Fibroblast of pulmonary artery (primary cell): ENCODE results near the gene RAB30.

Experiments
- DNase-seq: peaks from one replicate; pipeline ENCODE4 v3.0.0-alpha.2; 2010; ENCODE audit warnings: low read depth
- H3K4me3 ChIP-seq: replicated peaks from 2 replicates; pipeline ENCODE4 v1.5.1; 2011; ENCODE audit warnings: low read depth, mild to moderate bottlenecking, control low read depth, low read length, moderate library complexity
- TF ChIP-seq, protein P1 (sequence below): IDR thresholded peaks from 2 replicates; pipeline ENCODE4 v1.5.1; 2011; ENCODE audit warnings: mild to moderate bottlenecking, control low read depth, low read length, inconsistent platforms; ENCODE audit errors: missing control alignments

Gene RAB30

DNA sequence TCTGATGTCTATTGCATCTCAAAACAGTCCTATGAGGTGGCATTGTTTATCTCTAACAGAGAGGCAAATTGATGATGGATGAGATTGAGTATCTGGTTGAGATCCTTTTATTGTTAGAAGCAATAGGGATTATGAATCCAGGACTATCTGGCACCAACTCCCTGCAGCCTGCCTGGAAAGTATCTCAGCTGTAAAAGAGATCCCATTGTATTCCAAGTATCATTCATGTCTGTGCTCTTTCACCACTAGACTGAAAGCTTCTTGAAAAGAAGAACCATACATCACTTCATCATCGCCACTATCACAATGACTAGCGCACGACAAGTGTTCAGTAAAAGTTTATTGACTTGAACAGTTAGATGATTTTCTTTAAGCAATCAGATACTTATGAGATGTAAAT, 43.3 kb upstream of the RAB30 start:
- no peak for DNase-seq

GRCh38 chr11:83112886-83113285, 41.2 kb upstream of the RAB30 start:
- TF ChIP-seq, protein P1, sequence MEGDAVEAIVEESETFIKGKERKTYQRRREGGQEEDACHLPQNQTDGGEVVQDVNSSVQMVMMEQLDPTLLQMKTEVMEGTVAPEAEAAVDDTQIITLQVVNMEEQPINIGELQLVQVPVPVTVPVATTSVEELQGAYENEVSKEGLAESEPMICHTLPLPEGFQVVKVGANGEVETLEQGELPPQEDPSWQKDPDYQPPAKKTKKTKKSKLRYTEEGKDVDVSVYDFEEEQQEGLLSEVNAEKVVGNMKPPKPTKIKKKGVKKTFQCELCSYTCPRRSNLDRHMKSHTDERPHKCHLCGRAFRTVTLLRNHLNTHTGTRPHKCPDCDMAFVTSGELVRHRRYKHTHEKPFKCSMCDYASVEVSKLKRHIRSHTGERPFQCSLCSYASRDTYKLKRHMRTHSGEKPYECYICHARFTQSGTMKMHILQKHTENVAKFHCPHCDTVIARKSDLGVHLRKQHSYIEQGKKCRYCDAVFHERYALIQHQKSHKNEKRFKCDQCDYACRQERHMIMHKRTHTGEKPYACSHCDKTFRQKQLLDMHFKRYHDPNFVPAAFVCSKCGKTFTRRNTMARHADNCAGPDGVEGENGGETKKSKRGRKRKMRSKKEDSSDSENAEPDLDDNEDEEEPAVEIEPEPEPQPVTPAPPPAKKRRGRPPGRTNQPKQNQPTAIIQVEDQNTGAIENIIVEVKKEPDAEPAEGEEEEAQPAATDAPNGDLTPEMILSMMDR, result no peak
- DNase-seq, result no peak

More for the DNA sequence above, 43.3 kb upstream of the RAB30 start:
- TF ChIP-seq, protein P1, result no peak
- no peak overlapping the region for H3K4me3 ChIP-seq

GRCh38 chr11:83105168-83105567, 33.5 kb upstream of the RAB30 start:
- TF ChIP-seq, protein P1, result no peak
- H3K4me3 ChIP-seq, result no peak overlapping the region
- DNase-seq, result no peak

More at GRCh38 chr11:83112886-83113285, 41.2 kb upstream of the RAB30 start:
- no peak overlapping the region for H3K4me3 ChIP-seq

DNA sequence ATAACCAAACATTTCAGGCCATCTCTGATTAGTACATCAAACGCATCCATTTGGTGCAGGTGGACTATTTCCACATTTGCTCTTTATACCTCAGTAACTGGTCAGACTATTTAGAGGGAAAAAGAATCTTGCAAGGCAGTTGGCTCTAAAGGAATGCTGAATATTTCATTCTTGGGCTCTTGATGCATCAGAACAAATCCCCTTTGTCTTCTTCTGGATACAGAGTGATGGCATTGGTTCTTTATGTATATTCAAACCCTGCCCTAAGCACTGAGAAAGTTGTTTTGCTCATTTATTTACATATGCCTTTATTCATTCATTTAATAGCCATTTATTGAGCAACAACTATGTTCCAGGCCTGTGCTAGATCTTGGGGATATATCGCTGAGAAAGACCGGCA, 31.1 kb upstream of the RAB30 start:
- no peak overlapping the region for H3K4me3 ChIP-seq
- TF ChIP-seq, protein P1, result no peak
- DNase-seq, result no peak

GRCh38 chr11:83097429-83098075, 25.9 kb upstream of the RAB30 start:
- DNase-seq, result peak; percentile 17
- H3K4me3 ChIP-seq, result no peak overlapping the region
- TF ChIP-seq, protein P1, result no peak

DNA sequence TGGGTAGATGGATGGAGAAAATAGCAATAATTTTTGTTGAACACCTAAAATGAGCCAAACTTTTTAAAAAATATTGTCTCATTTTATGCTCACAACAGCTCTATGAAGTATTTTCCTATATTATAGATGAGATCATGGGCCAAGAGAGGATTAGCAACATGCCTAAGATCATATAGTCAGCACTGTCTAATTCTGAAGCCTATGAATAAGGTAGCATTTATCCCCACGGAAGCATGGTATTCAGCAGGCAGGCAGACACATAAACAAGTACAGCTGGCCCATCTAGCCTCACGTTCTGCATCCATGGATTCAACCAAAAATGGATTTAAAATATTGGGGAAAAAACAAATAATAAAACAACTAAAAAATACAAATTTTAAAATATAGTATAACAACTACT, 21.9 kb upstream of the RAB30 start:
- TF ChIP-seq, protein P1, result no peak
- DNase-seq, result no peak
- no peak overlapping the region for H3K4me3 ChIP-seq
